Ishikawa (cell line): ENCODE data around the gene ADGB.

ENCODE experiments used
- EGR1 ChIP-seq: IDR thresholded peaks from 2 replicates; pipeline ENCODE4 v1.6.1; 2012
- EP300 ChIP-seq: IDR thresholded peaks from 2 replicates; pipeline ENCODE4 v1.6.1; 2012; ENCODE audit warnings: borderline replicate concordance
- TEAD4 ChIP-seq: IDR thresholded peaks from 2 replicates; pipeline ENCODE4 v1.6.1; 2012

DNA sequence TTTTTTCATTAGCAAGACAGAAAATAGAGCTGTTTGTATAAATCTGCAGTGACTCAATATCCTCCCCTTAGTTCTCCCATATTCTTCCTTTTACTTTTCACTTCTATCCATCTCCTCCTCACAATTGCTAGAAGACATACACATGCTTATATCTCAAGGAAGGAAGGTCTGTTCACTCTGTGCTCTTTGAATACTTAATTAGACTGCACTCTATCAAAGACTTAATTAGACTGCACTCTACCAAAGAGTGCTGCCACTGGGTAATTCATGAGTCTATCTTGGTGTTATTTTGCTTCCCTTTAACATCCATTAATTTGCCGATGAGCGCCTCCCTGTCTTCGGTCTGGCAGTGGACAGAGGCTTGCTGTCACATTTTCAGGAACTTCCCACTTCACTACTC lies 241.9 kb downstream of the ADGB start:
- no peak for TF ChIP-seq TEAD4
- no peak for TF ChIP-seq EP300
- no peak for TF ChIP-seq EGR1
